Subcutaneous adipose tissue (tissue), 4 donors: ENCODE data around the gene KIF18B. TPM values are rescaled to one million over a fixed set of nuclear protein-coding genes. Genes with fewer than 3 reads are reported as not detected.

Experiments used
- total RNA-seq, 4 donors: library from RNA; depleted of rRNA; stranded (reverse); fragments of >200 nt; gene quantifications; one replicate each; pipeline ENCODE4 v1.1.0, GENCODE V29; 2016
- TF ChIP-seq, protein P1 (sequence below): fragments of 450-650 bp; IDR thresholded peaks from one replicate; pipeline ENCODE4 v1.5.1; 2016; ENCODE audit warnings: low read depth, mild to moderate bottlenecking, control low read depth, antibody characterized with exemption, moderate library complexity

KIF18B gene
- total RNA-seq, 4 donors from 2014 or later, result 0.66 to 1.4 TPM; not detected in 2

DNA sequence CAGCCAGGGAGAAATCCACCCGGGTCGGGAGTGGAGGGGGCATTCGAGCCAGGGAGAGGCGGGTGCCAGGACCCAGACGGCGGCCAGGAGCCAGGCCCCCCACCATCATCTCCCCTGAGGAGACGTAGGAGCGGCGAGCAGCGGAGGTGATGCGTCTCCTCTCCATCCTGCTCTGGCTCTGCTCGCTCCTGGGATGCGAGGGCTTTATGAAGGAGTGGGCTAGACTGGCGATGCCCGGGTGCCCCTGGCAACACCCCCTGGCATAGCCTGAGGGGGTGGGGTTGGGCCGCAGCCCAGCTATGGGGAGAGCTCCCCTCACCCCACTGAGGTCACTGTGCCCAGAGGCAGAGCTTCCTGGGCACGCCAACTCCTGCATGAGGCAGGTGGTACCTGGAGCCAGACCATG lies 32.2 kb downstream of the KIF18B start, which contains the start of gene GFAP:
TSS of gene GFAP (minus strand) at position 180 of the 406 bp plus-strand sequence. CDS start at position 166, 14 bp downstream.
- TF ChIP-seq, protein P1, sequence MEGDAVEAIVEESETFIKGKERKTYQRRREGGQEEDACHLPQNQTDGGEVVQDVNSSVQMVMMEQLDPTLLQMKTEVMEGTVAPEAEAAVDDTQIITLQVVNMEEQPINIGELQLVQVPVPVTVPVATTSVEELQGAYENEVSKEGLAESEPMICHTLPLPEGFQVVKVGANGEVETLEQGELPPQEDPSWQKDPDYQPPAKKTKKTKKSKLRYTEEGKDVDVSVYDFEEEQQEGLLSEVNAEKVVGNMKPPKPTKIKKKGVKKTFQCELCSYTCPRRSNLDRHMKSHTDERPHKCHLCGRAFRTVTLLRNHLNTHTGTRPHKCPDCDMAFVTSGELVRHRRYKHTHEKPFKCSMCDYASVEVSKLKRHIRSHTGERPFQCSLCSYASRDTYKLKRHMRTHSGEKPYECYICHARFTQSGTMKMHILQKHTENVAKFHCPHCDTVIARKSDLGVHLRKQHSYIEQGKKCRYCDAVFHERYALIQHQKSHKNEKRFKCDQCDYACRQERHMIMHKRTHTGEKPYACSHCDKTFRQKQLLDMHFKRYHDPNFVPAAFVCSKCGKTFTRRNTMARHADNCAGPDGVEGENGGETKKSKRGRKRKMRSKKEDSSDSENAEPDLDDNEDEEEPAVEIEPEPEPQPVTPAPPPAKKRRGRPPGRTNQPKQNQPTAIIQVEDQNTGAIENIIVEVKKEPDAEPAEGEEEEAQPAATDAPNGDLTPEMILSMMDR, result no peak

DNA sequence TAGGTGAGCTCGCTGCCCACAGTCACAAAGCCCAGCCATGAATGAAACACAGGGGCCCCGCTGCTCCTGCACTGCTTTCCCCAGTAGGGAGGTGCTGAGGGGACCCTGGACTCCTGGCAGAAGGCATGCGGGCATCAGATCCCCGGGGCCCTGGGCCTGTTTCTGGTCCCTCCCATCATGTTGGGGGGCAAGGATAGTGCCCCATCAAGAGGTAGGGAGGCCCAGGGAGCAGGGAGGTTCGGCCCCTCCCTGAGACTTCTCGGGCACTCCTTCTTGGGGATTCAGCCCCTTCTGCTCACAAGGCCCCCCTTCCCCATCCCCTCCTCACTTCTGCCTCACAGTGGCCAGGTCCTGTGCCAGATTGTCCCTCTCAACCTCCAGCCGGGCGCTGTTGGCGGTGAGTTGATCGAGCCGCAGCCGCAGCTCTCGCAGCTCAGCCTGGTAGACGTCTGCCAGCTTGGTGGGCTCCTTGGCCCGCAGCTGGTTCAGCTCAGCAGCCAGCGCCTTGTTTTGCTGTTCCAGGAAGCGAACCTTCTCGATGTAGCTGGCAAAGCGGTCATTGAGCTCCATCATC lies 32.8 kb downstream of the KIF18B start:
- TF ChIP-seq, protein P1, result no peak

DNA sequence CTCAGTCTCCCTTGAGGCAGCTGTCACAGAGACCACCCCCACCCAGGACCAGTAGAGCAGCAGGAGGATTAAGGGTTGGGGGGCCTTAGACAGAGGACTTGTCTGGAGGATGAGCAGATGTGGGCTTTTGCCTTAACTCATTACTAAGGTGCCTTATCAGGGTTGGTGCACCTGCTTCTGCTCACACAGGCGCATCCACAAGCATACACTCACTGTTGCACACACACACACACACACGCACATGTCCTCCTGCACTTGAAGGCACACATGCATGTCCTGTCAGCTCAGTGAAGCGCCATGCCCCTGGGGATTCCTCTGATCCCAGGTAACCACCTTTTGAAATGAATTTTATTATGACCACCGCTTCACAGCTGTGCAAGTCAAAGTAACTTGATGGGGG lies 33.4 kb downstream of the KIF18B start:
- TF ChIP-seq, protein P1, result no peak

DNA sequence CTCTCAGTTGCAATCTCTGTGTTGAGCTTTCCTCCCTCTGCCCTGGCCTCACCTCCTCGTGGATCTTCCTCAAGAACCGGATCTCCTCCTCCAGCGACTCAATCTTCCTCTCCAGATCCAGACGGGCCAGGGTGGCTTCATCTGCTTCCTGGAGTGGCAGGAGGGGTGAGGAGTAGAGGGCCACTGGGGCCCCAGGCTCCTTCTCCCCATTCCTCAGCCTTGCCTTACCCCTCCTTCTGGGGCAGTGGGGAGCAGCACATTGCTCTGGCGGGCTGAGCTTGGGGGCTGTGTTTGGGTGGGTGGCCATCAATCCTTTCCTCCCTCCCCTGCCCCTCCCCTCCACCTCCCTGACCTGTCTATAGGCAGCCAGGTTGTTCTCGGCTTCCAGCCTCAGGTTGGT lies 33.9 kb downstream of the KIF18B start:
- TF ChIP-seq, protein P1, result no peak

DNA sequence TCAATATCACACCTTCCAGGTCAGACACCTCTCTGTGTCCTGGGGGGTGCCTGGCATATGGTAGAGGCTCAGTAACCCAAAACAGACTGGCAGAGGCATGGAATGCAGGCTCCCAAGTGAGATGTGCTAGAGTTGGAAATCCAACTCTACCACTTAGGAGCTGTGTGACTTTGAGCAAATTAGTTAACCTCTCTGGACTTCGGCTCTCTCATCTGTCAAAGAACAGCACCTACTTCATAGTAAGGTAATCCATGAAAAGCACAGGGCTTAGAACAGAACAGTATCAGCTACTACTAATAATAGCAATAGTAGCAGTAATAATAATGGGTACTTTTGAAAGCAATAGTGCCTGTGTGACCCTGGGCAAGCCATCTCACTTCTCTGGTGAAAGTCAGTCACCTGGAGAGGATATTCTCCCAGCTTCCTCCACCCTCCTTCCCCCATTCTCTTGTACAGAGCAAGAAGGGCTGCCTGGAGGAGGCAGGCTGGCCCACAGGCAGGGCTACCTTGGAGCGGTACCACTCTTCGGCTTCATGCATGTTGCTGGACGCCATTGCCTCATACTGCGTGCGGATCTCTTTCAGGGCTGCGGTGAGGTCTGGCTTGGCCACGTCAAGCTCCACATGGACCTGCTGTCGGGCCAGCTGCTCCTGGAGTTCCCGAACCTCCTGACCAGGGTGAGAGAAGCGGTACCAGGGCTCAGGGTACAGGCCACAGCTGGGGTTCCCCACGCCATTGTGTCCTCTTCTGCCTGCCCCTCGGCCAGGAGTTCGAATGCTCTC lies 34.6 kb downstream of the KIF18B start:
- TF ChIP-seq, protein P1, result no peak

DNA sequence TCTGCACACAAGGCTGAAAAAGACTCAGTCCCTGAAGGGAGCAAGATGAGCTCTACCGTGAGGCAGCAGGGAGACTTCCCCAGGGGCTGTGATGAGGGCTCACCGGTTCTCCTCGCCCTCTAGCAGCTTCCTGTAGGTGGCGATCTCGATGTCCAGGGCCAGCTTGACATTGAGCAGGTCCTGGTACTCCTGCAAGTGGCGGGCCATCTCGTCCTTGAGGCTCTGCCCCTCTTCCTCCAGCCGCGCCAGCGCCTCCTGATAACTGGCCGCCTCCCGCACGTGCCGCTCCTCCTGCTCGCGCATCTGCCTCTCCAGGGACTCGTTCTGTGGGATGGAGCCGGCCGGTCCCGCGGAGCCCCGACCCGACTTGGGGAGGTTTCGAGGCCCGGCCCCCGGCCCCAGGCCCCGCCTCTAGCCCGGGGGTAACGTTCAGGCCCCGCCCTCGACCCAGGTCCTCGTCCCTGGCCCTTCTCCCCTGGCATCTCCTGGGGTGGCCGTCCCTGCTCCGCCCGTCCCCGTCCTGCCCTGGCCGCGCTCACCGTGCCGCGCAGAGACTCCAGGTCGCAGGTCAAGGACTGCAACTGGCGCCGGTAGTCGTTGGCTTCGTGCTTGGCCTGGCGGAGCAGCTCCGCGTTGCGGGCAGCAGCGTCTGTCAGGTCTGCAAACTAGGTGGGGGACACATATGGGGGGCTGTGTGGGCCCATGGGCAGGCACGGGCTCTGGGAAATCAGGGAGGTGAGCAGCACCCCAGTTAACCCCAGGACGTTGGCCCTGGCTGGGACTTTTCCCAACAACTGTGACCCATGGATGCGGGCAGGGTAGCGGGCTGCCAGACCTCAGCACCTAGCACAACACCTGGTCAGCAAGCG lies 36.2 kb downstream of the KIF18B start:
- TF ChIP-seq, protein P1, result no peak
